Uterus (tissue), 4 donors: ENCODE results near the gene MAP10. TPM values are rescaled to one million over a fixed set of nuclear protein-coding genes. Genes with fewer than 3 reads are reported as not detected.

Experiments
- DNase-seq, 2 donors: peaks; one replicate each; pipeline ENCODE4 v3.0.0-alpha.2; 2019 to 2020
- H3K27ac ChIP-seq, 2 donors: fragments of 200-600 bp; sonication (generic); 1 replicate in 1 of 2; 2 replicates in 1 of 2; pipeline ENCODE4 v1.5.1; 2016 to 2018
- H3K27me3 ChIP-seq, 2 donors: fragments of 200-600 bp; sonication (generic); one replicate each; pipeline ENCODE4 v1.5.1; 2018 to 2019; ENCODE audit warnings: control low read depth in 1 of 2
- H3K36me3 ChIP-seq, 2 donors: fragments of 200-600 bp; sonication (generic); one replicate each; pipeline ENCODE4 v1.5.1; 2019; ENCODE audit warnings: control low read depth in 1 of 2
- H3K4me1 ChIP-seq, 2 donors: fragments of 200-600 bp; sonication (generic); one replicate each; pipeline ENCODE4 v1.5.1; 2018 to 2019; ENCODE audit warnings: control low read depth in 1 of 2
- H3K4me3 ChIP-seq, 2 donors: fragments of 200-600 bp; sonication (generic); 1 replicate in 1 of 2; 2 replicates in 1 of 2; pipeline ENCODE4 v1.5.1; 2018 to 2019; ENCODE audit warnings: mild to moderate bottlenecking in 1 of 2
- H3K9me3 ChIP-seq, 2 donors: fragments of 200-600 bp; sonication (generic); one replicate each; pipeline ENCODE4 v1.5.1; 2019; ENCODE audit warnings: control low read depth in 1 of 2
- CTCF ChIP-seq, 4 experiments: fragments of 200-600 bp in 2 of 4; fragments of 450-650 bp in 2 of 4; sonication (generic) in 2 of 4; IDR thresholded peaks; one replicate each; pipeline ENCODE4 v1.5.1; 2016 to 2019; ENCODE audit warnings: antibody characterized with exemption in 4 of 4, mild to moderate bottlenecking in 2 of 4, moderate library complexity in 1 of 4
- POLR2A ChIP-seq, 2 donors: fragments of 450-650 bp; IDR thresholded peaks; one replicate each; pipeline ENCODE4 v1.6.1; 2016; ENCODE audit warnings: antibody characterized with exemption in 2 of 2, mild to moderate bottlenecking in 1 of 2, moderate library complexity in 1 of 2
- intact Hi-C: fragments of 100-400 bp; cut with DNase I; formaldehyde crosslinking; loops from one replicate; pipeline ENCODE4 v1.15.1; 2023; ENCODE audit warnings: low total_unique reads
- total RNA-seq, 4 donors: library from RNA; depleted of rRNA in 3 of 4; stranded (reverse); fragments of >200 nt in 3 of 4; gene quantifications; one replicate each; pipeline versions ENCODE4 v1.1.0 to v1.2.4, GENCODE V29; 2014 to 2023
- donor health status: DM: yes; HTN: yes; CAD: no.

MAP10 gene
- total RNA-seq, 4 donors from 2014 or later, result 0.59 to 5.0 (median 2.7) TPM

GRCh38 chr1:232837087-232837486 lies 31.9 kb downstream of the MAP10 start:
- Histone ChIP-seq H3K36me3 (no peaks in the 10 kb centered on the region), H3K27me3 (no peaks in the 10 kb centered on the region), H3K4me1 (no peaks in the 10 kb centered on the region), H3K27ac (no peak overlapping the region), H3K4me3 (no peak overlapping the region), H3K9me3 (no peaks in the 10 kb centered on the region)
- no peak for DNase-seq
- TF ChIP-seq POLR2A (IDR thresholded peaks at IDR 0.05) (no peak), CTCF (IDR thresholded peaks at IDR 0.05) (no peak)
- intact Hi-C loops, result no loop called here

GRCh38 chr1:232841823-232842565 lies 36.8 kb downstream of the MAP10 start:
- intact Hi-C loops, result no loop called here

GRCh38 chr1:232844791-232845190 lies 39.6 kb downstream of the MAP10 start:
- Histone ChIP-seq H3K4me3 (no peak overlapping the region), H3K36me3 (no peaks in the 10 kb centered on the region), H3K4me1 (no peaks in the 10 kb centered on the region), H3K27ac (no peak overlapping the region), H3K9me3 (no peaks in the 10 kb centered on the region), H3K27me3 (no peaks in the 10 kb centered on the region)
- DNase-seq, result no peak
- intact Hi-C loops, result no loop called here
- TF ChIP-seq CTCF (IDR thresholded peaks at IDR 0.05), result no peak
- no peak for TF ChIP-seq POLR2A (IDR thresholded peaks at IDR 0.05)

More at GRCh38 chr1:232841823-232842565, 36.8 kb downstream of the MAP10 start:
- Histone ChIP-seq H3K27me3 (no peaks in the 10 kb centered on the region), H3K4me1 (no peaks in the 10 kb centered on the region), H3K4me3 (no peak overlapping the region), H3K9me3 (no peaks in the 10 kb centered on the region), H3K27ac (no peak overlapping the region), H3K36me3 (no peaks in the 10 kb centered on the region)
- no peak for DNase-seq
- TF ChIP-seq POLR2A (IDR thresholded peaks at IDR 0.05) (no peak), CTCF (IDR thresholded peaks at IDR 0.05) (no peak)

GRCh38 chr1:232845406-232845955 lies 40.3 kb downstream of the MAP10 start:
- no peaks in the 10 kb centered on the region for H3K27me3 ChIP-seq
- H3K4me1 ChIP-seq, result no peaks in the 10 kb centered on the region
- H3K4me3 ChIP-seq, result no peak overlapping the region
- no peaks in the 10 kb centered on the region for H3K9me3 ChIP-seq
- DNase-seq, result no peak
- no peak overlapping the region for H3K27ac ChIP-seq
- intact Hi-C loops, result no loop called here
- no peaks in the 10 kb centered on the region for H3K36me3 ChIP-seq
- TF ChIP-seq CTCF (IDR thresholded peaks at IDR 0.05) (no peak), POLR2A (IDR thresholded peaks at IDR 0.05) (no peak)

GRCh38 chr1:232851532-232851931 lies 46.3 kb downstream of the MAP10 start:
- H3K9me3 ChIP-seq, result no peaks in the 10 kb centered on the region
- no peak overlapping the region for H3K27ac ChIP-seq
- TF ChIP-seq POLR2A (IDR thresholded peaks at IDR 0.05) (no peak), CTCF (IDR thresholded peaks at IDR 0.05) (no peak)
- no peaks in the 10 kb centered on the region for H3K36me3 ChIP-seq
- H3K27me3 ChIP-seq, result no peaks in the 10 kb centered on the region
- no peak for DNase-seq
- intact Hi-C loops, result no loop called here
- H3K4me1 ChIP-seq, result no peaks in the 10 kb centered on the region
- H3K4me3 ChIP-seq, result no peak overlapping the region
